Adipocyte (in vitro differentiated cells): ENCODE measurements around the gene PPP1R15B.

Experiments used
- DNase-seq: peaks from one replicate; pipeline ENCODE4 v3.0.0-alpha.2; 2015; ENCODE audit warnings: low read depth
- H3K27me3 ChIP-seq: replicated peaks from 2 replicates; pipeline ENCODE4 v1.7.0; 2013; ENCODE audit warnings: mild to moderate bottlenecking, low read length, moderate library complexity; ENCODE audit not compliant: control insufficient read depth, insufficient read depth
- H3K36me3 ChIP-seq: 2 replicates; pipeline ENCODE4 v1.7.0; 2013; ENCODE audit warnings: low read length, mild to moderate bottlenecking, moderate library complexity; ENCODE audit not compliant: control insufficient read depth, insufficient read depth, severe bottlenecking
- H3K4me1 ChIP-seq: 2 replicates; pipeline ENCODE4 v1.7.0; 2013; ENCODE audit warnings: mild to moderate bottlenecking, low read length, moderate library complexity; ENCODE audit not compliant: control insufficient read depth, insufficient read depth
- H3K4me3 ChIP-seq: 2 replicates; pipeline ENCODE4 v1.7.0; 2013; ENCODE audit warnings: mild to moderate bottlenecking, low read length, moderate library complexity
- H3K9ac ChIP-seq: 2 replicates; pipeline ENCODE4 v1.7.0; 2013; ENCODE audit warnings: mild to moderate bottlenecking, low read length, moderate library complexity
- H3K9me3 ChIP-seq: 2 replicates; pipeline ENCODE4 v1.7.0; 2013; ENCODE audit warnings: mild to moderate bottlenecking, low read length, moderate library complexity; ENCODE audit not compliant: control insufficient read depth

PPP1R15B gene

GRCh38 chr1:204390751-204391466, 20.7 kb downstream of the PPP1R15B start:
- peak; percentile 55 for DNase-seq
- peaks cover 6% of the 10 kb centered on the region for H3K9me3 ChIP-seq
- no peaks in the 10 kb centered on the region for H3K36me3 ChIP-seq
- no peaks in the 10 kb centered on the region for H3K27me3 ChIP-seq
- no peak overlapping the region for H3K9ac ChIP-seq
- H3K4me3 ChIP-seq: no peak overlapping the region
- no peaks in the 10 kb centered on the region for H3K4me1 ChIP-seq

GRCh38 chr1:204385727-204386126, 25.9 kb downstream of the PPP1R15B start:
- Histone ChIP-seq H3K9ac (no peak overlapping the region), H3K9me3 (no peaks in the 10 kb centered on the region), H3K4me3 (no peak overlapping the region), H3K4me1 (peaks cover 3% of the 10 kb centered on the region), H3K27me3 (peaks cover 25% of the 10 kb centered on the region), H3K36me3 (no peaks in the 10 kb centered on the region)
- DNase-seq: no peak

GRCh38 chr1:204384636-204385352, 26.8 kb downstream of the PPP1R15B start:
- H3K4me1 ChIP-seq: peaks cover 3% of the 10 kb centered on the region

GRCh38 chr1:204383163-204383904, 28.3 kb downstream of the PPP1R15B start:
- Histone ChIP-seq H3K9me3 (no peaks in the 10 kb centered on the region), H3K4me1 (peaks cover 4% of the 10 kb centered on the region), H3K4me3 (no peak overlapping the region), H3K27me3 (peaks cover 48% of the 10 kb centered on the region), H3K36me3 (no peaks in the 10 kb centered on the region), H3K9ac (no peak overlapping the region)
- DNase-seq: no peak

More at GRCh38 chr1:204384636-204385352, 26.8 kb downstream of the PPP1R15B start:
- peak; percentile 46 for DNase-seq
- Histone ChIP-seq H3K9me3 (no peaks in the 10 kb centered on the region), H3K27me3 (peaks cover 34% of the 10 kb centered on the region), H3K36me3 (no peaks in the 10 kb centered on the region), H3K4me3 (no peak overlapping the region), H3K9ac (no peak overlapping the region)

DNA sequence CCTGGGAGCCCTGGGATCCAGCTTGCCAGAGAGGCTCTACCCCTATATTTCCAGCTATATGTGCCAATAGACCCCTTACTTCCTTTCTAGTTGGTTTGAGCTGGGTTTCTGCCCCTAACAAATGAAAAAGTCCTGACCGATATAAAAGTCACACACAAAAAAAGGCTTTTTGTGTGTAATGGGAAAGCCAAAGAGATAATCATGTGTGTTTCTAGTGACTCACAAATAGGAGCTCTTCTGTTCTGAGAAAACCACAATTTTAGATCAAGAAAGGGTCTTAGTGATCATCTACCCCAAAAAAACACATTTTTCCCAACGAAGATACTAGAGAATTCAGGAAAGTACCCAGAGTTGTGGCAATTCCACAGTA, 28.9 kb downstream of the PPP1R15B start:
- Histone ChIP-seq H3K4me3 (no peak overlapping the region), H3K9me3 (no peaks in the 10 kb centered on the region), H3K36me3 (no peaks in the 10 kb centered on the region), H3K4me1 (peaks cover 11% of the 10 kb centered on the region), H3K9ac (no peak overlapping the region), H3K27me3 (peaks cover 55% of the 10 kb centered on the region)
- DNase-seq: no peak

DNA sequence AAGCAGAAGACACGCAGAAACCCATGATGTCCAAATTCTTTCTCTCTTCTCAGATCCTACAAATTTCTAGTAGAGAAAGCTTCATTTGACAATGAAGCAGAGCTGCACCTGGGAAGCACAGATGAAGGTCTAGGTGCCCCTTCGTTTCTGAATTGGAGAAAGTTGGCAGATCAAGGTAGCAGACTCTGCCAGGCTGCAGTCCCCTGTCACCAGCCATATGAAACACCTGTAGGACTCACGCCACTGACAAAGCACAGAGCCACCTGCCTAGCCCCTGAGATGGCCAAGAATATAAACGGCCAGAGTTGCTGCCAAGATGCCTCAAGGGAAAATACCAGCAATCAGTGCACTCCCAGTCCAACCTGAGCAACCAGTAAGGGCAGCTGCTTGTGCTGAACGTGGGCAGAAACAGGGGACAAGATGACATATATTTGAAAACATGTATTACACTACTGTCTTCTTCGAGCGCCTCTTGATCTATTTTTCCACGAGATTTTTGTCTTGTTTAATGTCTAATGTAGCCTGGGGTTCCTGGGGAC, 31.3 kb downstream of the PPP1R15B start:
- Histone ChIP-seq H3K9me3 (no peaks in the 10 kb centered on the region), H3K9ac (no peak overlapping the region), H3K27me3 (peaks cover 78% of the 10 kb centered on the region), H3K4me3 (no peak overlapping the region), H3K36me3 (no peaks in the 10 kb centered on the region), H3K4me1 (peaks cover 15% of the 10 kb centered on the region)
- no peak for DNase-seq

- Histone ChIP-seq H3K36me3 (no peaks in the 10 kb centered on the region), H3K9ac (no peak overlapping the region), H3K9me3 (no peaks in the 10 kb centered on the region), H3K27me3 (peaks cover 93% of the 10 kb centered on the region), H3K4me3 (peak overlapping the region; percentile 67), H3K4me1 (peaks cover 12% of the 10 kb centered on the region)
- peak; percentile 52 for DNase-seq
Measured at GRCh38 chr1:204377800-204378668, 33.6 kb downstream of the PPP1R15B start.

- Histone ChIP-seq H3K4me1 (peaks cover 12% of the 10 kb centered on the region), H3K27me3 (peaks cover 87% of the 10 kb centered on the region), H3K4me3 (peak overlapping the region; percentile 67), H3K36me3 (no peaks in the 10 kb centered on the region), H3K9ac (no peak overlapping the region), H3K9me3 (no peaks in the 10 kb centered on the region)
- no peak for DNase-seq
Measured at GRCh38 chr1:204376919-204377799, 34.5 kb downstream of the PPP1R15B start.

DNA sequence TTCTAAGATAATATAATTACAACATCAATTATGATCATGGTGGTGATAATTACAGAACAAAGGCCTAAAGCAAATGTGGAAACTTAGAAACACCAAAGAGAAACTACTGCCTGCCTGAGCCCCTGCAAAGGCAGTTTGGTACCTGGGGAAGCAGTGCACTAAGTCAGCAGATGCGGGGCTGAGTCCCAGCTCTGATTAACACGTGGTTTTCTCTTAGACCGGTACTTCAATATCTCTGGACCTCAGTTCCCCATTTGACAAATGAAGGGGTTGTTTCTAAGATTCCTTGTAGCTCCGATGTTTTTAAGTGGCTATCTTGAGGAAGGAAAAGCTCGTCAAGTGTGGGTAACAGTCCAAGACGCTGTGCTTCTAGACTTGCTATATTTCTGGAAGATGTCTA, 35.2 kb downstream of the PPP1R15B start:
- Histone ChIP-seq H3K9me3 (no peaks in the 10 kb centered on the region), H3K4me3 (no peak overlapping the region), H3K36me3 (no peaks in the 10 kb centered on the region), H3K4me1 (peaks cover 12% of the 10 kb centered on the region), H3K9ac (no peak overlapping the region), H3K27me3 (peaks cover 87% of the 10 kb centered on the region)
- no peak for DNase-seq

GRCh38 chr1:204373911-204374310, 37.7 kb downstream of the PPP1R15B start:
- no peak overlapping the region for H3K4me3 ChIP-seq
- no peaks in the 10 kb centered on the region for H3K36me3 ChIP-seq
- H3K27me3 ChIP-seq: peaks cover 80% of the 10 kb centered on the region
- no peak for DNase-seq
- H3K9ac ChIP-seq: no peak overlapping the region
- peaks cover 12% of the 10 kb centered on the region for H3K4me1 ChIP-seq
- H3K9me3 ChIP-seq: no peaks in the 10 kb centered on the region
